Ascending aorta (tissue), 2 donors: ENCODE results near the gene CIROP. TPM values are rescaled to one million over a fixed set of nuclear protein-coding genes. Genes with fewer than 3 reads are reported as not detected.

Source experiments
- DNase-seq, 2 donors: peaks; one replicate each; pipeline ENCODE4 v3.0.0-alpha.2; 2019; ENCODE audit warnings: low spot score in 2 of 2
- H3K27ac ChIP-seq, 2 donors: fragments of 200-600 bp; sonication (generic); one replicate each; pipeline ENCODE4 v1.5.1; 2016 to 2017; ENCODE audit warnings: mild to moderate bottlenecking in 1 of 2
- H3K27me3 ChIP-seq: fragments of 200-600 bp; sonication (generic); one replicate; pipeline ENCODE4 v1.5.1; 2017
- H3K36me3 ChIP-seq, 2 donors: fragments of 200-600 bp; sonication (generic); one replicate each; pipeline ENCODE4 v1.5.1; 2016
- H3K4me1 ChIP-seq, 2 donors: fragments of 200-600 bp; sonication (generic); one replicate each; pipeline ENCODE4 v1.5.1; 2016 to 2017; ENCODE audit warnings: mild to moderate bottlenecking in 1 of 2
- H3K4me3 ChIP-seq, 2 donors: fragments of 200-600 bp; sonication (generic); one replicate each; pipeline ENCODE4 v1.5.1; 2016 to 2017; ENCODE audit warnings: mild to moderate bottlenecking in 1 of 2
- H3K9me3 ChIP-seq, 2 donors: fragments of 200-600 bp; sonication (generic); one replicate each; pipeline ENCODE4 v1.5.1; 2016
- CTCF ChIP-seq, 3 experiments: fragments of 200-600 bp in 2 of 3; fragments of 450-650 bp in 1 of 3; sonication (generic) in 2 of 3; IDR thresholded peaks; one replicate each; pipeline ENCODE4 v1.5.1; 2016 to 2019; ENCODE audit warnings: antibody characterized with exemption in 3 of 3, mild to moderate bottlenecking in 1 of 3, moderate library complexity in 1 of 3
- intact Hi-C: fragments of 100-400 bp; cut with DNase I; formaldehyde crosslinking; loops from one replicate; pipeline ENCODE4 v1.15.1; 2023
- total RNA-seq: library from RNA; depleted of rRNA; stranded (reverse); fragments of >200 nt; gene quantifications from one replicate; pipeline ENCODE4 v1.1.0, GENCODE V29; 2016

The CIROP gene
- total RNA-seq, 1 donor from 2014 or later, result not detected

- intact Hi-C loops, result no loop called here
- no peaks in the 10 kb centered on the region for H3K27me3 ChIP-seq
- TF ChIP-seq CTCF (IDR thresholded peaks at IDR 0.05), result no peak
- no peak for DNase-seq
- H3K27ac ChIP-seq, result no peak overlapping the region
- no peaks in the 10 kb centered on the region for H3K36me3 ChIP-seq
- peaks cover 0 to 3% of the 10 kb centered on the region in 2 donors for H3K4me1 ChIP-seq
- H3K4me3 ChIP-seq, result no peak overlapping the region
- no peaks in the 10 kb centered on the region for H3K9me3 ChIP-seq
Observed at GRCh38 chr14:23115918-23116317, 11.1 kb upstream of the CIROP start.

GRCh38 chr14:23115039-23115731, 10.4 kb upstream of the CIROP start:
- peak; percentile 33 to 87 for DNase-seq
- no peaks in the 10 kb centered on the region for H3K9me3 ChIP-seq
- H3K27ac ChIP-seq, result no peak overlapping the region
- no peak for TF ChIP-seq CTCF (IDR thresholded peaks at IDR 0.05)
- no peak overlapping the region for H3K4me3 ChIP-seq
- no peaks in the 10 kb centered on the region for H3K36me3 ChIP-seq
- peaks cover 0 to 3% of the 10 kb centered on the region in 2 donors for H3K4me1 ChIP-seq
- no peaks in the 10 kb centered on the region for H3K27me3 ChIP-seq
- intact Hi-C loops, result no loop called here

GRCh38 chr14:23114669-23115038, 9.9 kb upstream of the CIROP start:
- Histone ChIP-seq H3K36me3 (no peaks in the 10 kb centered on the region), H3K27me3 (no peaks in the 10 kb centered on the region), H3K9me3 (no peaks in the 10 kb centered on the region), H3K27ac (no peak overlapping the region), H3K4me3 (no peak overlapping the region), H3K4me1 (peaks cover 0 to 3% of the 10 kb centered on the region in 2 donors)
- no peak for TF ChIP-seq CTCF (IDR thresholded peaks at IDR 0.05)
- no peak for DNase-seq
- intact Hi-C loops, result no loop called here

- Histone ChIP-seq H3K9me3 (no peaks in the 10 kb centered on the region), H3K36me3 (no peaks in the 10 kb centered on the region), H3K4me3 (no peak overlapping the region), H3K4me1 (peaks cover 0 to 3% of the 10 kb centered on the region in 2 donors), H3K27me3 (no peaks in the 10 kb centered on the region), H3K27ac (no peak overlapping the region)
- TF ChIP-seq CTCF (IDR thresholded peaks at IDR 0.05), result no peak
- DNase-seq, result no peak
- intact Hi-C loops, result no loop called here
Observed at GRCh38 chr14:23114120-23114458, 9.3 kb upstream of the CIROP start.

- H3K27ac ChIP-seq, result no peak overlapping the region
- no peak for DNase-seq
- no peak overlapping the region for H3K4me3 ChIP-seq
- no peaks in the 10 kb centered on the region for H3K36me3 ChIP-seq
- no peak for TF ChIP-seq CTCF (IDR thresholded peaks at IDR 0.05)
- intact Hi-C loops, result no loop called here
- H3K9me3 ChIP-seq, result no peaks in the 10 kb centered on the region
- H3K4me1 ChIP-seq, result peaks cover 0 to 3% of the 10 kb centered on the region in 2 donors
- no peaks in the 10 kb centered on the region for H3K27me3 ChIP-seq
Observed at GRCh38 chr14:23113431-23114119, 8.8 kb upstream of the CIROP start.
